Stomach (tissue), 9 donors: Measurements from ENCODE around the gene MRI1. TPM values are rescaled to one million over a fixed set of nuclear protein-coding genes. Genes with fewer than 3 reads are reported as not detected.

ENCODE experiments used
- DNase-seq, 2 donors: peaks; one replicate each; pipeline versions ENCODE4 v3.0.0 to v3.0.0-alpha.2; 2013 to 2019
- H3K27ac ChIP-seq, 5 donors: fragments of 200-600 bp in 4 of 5; sonication (generic) in 4 of 5; one replicate each; pipeline ENCODE4 v1.5.1; 2013 to 2019; ENCODE audit warnings: mild to moderate bottlenecking in 1 of 5, moderate library complexity in 1 of 5
- H3K27me3 ChIP-seq, 3 donors: fragments of 200-600 bp; sonication (generic); one replicate each; pipeline ENCODE4 v1.5.1; 2017 to 2019; ENCODE audit warnings: mixed run types in 1 of 3
- H3K36me3 ChIP-seq, 4 donors: fragments of 200-600 bp; sonication (generic); 1 replicate in 3 of 4; 2 replicates in 1 of 4; pipeline ENCODE4 v1.5.1; 2016 to 2019
- H3K4me1 ChIP-seq, 4 donors: fragments of 200-600 bp; sonication (generic); one replicate each; pipeline ENCODE4 v1.5.1; 2016 to 2019
- H3K4me3 ChIP-seq, 4 donors: fragments of 200-600 bp; sonication (generic) in 3 of 4; one replicate each; pipeline ENCODE4 v1.5.1; 2016 to 2019; ENCODE audit warnings: mild to moderate bottlenecking in 1 of 4
- H3K9me3 ChIP-seq, 4 donors: fragments of 200-600 bp; sonication (generic); one replicate each; pipeline ENCODE4 v1.5.1; 2016 to 2019
- EP300 ChIP-seq: sonication (generic); formaldehyde crosslinking; IDR thresholded peaks from one replicate; pipeline ENCODE4 v1.6.1; 2017; ENCODE audit warnings: antibody characterized with exemption
- POLR2A ChIP-seq, 4 donors: fragments of 450-650 bp; IDR thresholded peaks; one replicate each; pipeline ENCODE4 v1.6.1; 2016; ENCODE audit warnings: antibody characterized with exemption in 4 of 4, control low read depth in 2 of 4, mild to moderate bottlenecking in 1 of 4, moderate library complexity in 1 of 4
- POLR2AphosphoS5 ChIP-seq, 3 donors: sonication (generic); formaldehyde crosslinking; IDR thresholded peaks; one replicate each; pipeline ENCODE4 v1.6.1; 2016; ENCODE audit warnings: antibody characterized with exemption in 3 of 3
- WGBS, 5 donors: extraction: QIAGEN DNeasy Blood & Tissue Kit in 3 of 5; methylation state at CpG; one replicate each; pipeline versions ENCODE4 v1.1.5 to v1.1.7; 2013 to 2018; 5-methylcytosine and 5-hydroxymethylcytosine counted together
- intact Hi-C: fragments of 100-400 bp; cut with DNase I; formaldehyde crosslinking; loops from one replicate; pipeline ENCODE4 v1.15.1; 2023; ENCODE audit warnings: low total_unique reads
- polyA plus RNA-seq, 3 donors: library from polyadenylated mRNA; stranded (reverse); fragments of 200-250 nt; gene quantifications; one replicate each; pipeline ENCODE4 v1.2.3, GENCODE V29; 2013
- total RNA-seq, 5 donors: library from RNA; depleted of rRNA; stranded (reverse); fragments of >200 nt; gene quantifications; one replicate each; pipeline versions ENCODE4 v1.1.0 to v1.2.3, GENCODE V29; 2014 to 2016
- TF ChIP-seq, protein P1 (sequence below), 7 experiments: fragments of 450-650 bp in 4 of 7; fragments of 200-600 bp in 3 of 7; sonication (generic) in 3 of 7; IDR thresholded peaks; one replicate each; pipeline ENCODE4 v1.5.1; 2016 to 2019; ENCODE audit warnings: antibody characterized with exemption in 7 of 7, control low read depth in 2 of 7, mild to moderate bottlenecking in 1 of 7
- donor health status: healthy with polysubstance abuse.
- donor health status: Bipolar disorder and iron deficiency.
- donor health status: healthy.

Gene MRI1
- total and polyA plus RNA-seq, 8 donors, result 7.3 to 249 (median 36.4) TPM

DNA sequence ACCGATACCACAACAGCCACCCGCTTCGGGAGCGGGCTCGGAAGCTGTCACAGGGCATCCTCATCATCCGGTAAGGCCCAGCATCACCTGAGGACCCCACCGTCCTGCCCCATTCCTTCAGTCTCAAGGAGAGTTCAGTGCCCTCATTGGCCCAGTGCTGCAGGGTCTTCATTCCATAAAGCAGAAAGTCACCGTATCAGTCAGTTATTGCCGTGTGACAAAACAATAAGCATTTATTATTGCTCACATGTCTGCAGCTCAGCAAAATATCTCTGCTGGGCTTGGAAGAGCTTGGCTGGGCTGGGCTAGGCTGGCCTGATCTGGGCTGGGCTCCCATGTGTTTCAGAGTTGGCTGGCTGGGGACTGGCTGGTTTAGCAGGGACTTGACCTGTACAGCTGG lies 8.1 kb upstream of the MRI1 start:
- DNase-seq, result no peak
- 96 to 98% (median 97%) methylated on average over 8 to 9 of the region's 9 CpGs for WGBS, 5 donors
- Histone ChIP-seq H3K36me3 (peaks cover 85 to 100% (median 100%) of the 10 kb centered on the region in 4 donors), H3K27me3 (no peaks in the 10 kb centered on the region), H3K9me3 (no peaks in the 10 kb centered on the region), H3K4me1 (peaks cover 0 to under 1% (median under 1%) of the 10 kb centered on the region in 4 donors), H3K27ac (no peak overlapping the region), H3K4me3 (no peak overlapping the region)
- intact Hi-C loops, result no loop called here
- TF ChIP-seq POLR2A (IDR thresholded peaks at IDR 0.05) (no peak), EP300 (no peak), POLR2AphosphoS5 (IDR thresholded peaks at IDR 0.05) (no peak)
- TF ChIP-seq, protein P1, sequence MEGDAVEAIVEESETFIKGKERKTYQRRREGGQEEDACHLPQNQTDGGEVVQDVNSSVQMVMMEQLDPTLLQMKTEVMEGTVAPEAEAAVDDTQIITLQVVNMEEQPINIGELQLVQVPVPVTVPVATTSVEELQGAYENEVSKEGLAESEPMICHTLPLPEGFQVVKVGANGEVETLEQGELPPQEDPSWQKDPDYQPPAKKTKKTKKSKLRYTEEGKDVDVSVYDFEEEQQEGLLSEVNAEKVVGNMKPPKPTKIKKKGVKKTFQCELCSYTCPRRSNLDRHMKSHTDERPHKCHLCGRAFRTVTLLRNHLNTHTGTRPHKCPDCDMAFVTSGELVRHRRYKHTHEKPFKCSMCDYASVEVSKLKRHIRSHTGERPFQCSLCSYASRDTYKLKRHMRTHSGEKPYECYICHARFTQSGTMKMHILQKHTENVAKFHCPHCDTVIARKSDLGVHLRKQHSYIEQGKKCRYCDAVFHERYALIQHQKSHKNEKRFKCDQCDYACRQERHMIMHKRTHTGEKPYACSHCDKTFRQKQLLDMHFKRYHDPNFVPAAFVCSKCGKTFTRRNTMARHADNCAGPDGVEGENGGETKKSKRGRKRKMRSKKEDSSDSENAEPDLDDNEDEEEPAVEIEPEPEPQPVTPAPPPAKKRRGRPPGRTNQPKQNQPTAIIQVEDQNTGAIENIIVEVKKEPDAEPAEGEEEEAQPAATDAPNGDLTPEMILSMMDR (IDR thresholded peaks at IDR 0.05), result no peak

DNA sequence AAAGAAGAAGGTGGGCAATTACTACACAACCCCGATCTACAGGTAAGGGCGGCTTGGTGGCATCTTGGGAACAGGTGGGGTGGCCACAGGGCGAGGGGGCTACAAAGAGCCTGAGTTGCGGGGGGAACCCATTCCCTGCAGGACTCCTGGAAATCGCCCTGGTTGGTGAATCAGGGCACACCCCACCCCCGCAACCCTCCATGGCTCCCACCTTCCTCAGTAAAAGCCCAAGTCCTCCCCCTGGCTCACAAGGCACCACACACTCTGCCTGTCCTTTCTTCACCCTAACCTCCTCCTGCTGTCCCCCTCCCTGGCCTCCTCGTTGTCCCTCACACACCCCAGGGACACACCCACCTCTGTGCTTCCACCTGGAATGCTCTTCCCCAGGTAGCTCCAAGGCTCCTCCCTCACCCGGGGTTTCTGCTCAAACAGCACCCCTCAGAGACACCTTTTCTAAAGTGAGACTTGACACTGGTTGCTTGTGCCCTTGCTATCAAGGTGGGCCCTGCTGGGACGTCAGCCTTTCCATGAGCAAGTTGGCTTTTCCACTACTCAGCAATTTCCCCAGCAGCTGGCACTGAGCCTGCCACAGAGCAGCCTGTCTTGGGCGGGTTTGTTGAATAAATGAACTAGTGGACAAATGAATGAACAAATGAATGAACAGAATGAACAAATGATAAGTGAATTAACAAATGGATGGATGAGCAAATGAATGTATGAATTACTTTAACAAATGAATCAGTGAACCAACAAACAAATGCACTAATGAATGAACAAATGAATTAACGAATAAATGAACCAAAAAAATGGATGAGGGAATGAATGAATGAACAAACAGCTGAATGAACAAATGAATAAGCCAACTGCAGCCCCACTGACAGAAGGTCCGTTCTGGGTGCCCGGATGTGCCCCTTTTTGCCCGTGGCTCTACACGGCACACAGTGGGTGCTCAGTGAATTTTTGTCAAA lies 6.2 kb upstream of the MRI1 start:
- TF ChIP-seq POLR2AphosphoS5 (IDR thresholded peaks at IDR 0.05), result no peak
- no peak for TF ChIP-seq EP300
- TF ChIP-seq POLR2A (IDR thresholded peaks at IDR 0.05), result no peak
- TF ChIP-seq, protein P1 (IDR thresholded peaks at IDR 0.05), result no peak
- H3K27me3 ChIP-seq, result no peaks in the 10 kb centered on the region
- 81 to 87% (median 82%) methylated on average over 14 to 15 of the region's 15 CpGs for WGBS, 5 donors
- intact Hi-C loops, result no loop called here
- no peaks in the 10 kb centered on the region for H3K9me3 ChIP-seq
- no peak overlapping the region for H3K4me3 ChIP-seq
- peaks cover 0 to 3% (median 0%) of the 10 kb centered on the region in 4 donors for H3K4me1 ChIP-seq
- peaks cover 79 to 100% (median 100%) of the 10 kb centered on the region in 4 donors for H3K36me3 ChIP-seq
- DNase-seq, result no peak
- H3K27ac ChIP-seq, result no peak overlapping the region

DNA sequence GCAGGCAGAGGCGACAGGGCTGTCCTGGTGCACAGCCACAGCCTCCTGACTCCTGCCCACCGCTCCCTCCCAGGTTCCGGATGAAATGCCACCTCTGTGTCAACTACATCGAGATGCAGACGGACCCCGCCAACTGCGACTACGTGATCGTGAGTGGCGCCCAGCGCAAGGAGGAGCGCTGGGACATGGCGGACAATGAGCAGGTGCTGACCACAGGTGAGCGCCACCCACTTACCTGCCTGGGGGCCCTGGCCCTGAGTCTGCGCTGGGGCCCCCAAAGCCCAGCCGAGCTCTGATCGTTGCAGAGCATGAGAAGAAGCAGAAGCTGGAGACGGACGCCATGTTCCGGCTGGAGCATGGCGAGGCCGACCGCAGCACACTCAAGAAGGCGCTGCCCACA lies 5.5 kb upstream of the MRI1 start:
- H3K36me3 ChIP-seq, result peaks cover 75 to 97% (median 96%) of the 10 kb centered on the region in 4 donors

DNA sequence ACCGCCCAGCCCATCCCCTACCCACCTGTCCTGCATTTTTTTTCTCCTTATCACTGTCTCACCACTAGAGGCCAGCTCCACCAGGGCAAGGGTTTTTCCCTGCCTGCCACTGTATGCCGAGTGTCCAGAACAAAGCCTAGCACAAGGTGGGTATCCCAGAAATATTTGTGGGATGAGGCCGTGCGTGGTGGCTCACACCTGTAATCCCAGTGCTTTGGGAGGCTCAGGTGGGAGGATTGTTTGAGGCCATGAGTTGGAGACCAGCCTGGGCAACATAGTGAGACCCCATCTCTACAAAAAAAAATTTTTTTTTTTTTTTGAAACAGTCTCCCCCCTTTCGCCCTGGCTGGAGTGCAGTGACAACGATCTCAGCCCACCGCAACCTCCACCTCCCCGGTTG lies 2.9 kb upstream of the MRI1 start:
- no peak overlapping the region for H3K27ac ChIP-seq
- peaks cover 11 to 30% (median 19%) of the 10 kb centered on the region in 4 donors for H3K4me1 ChIP-seq
- WGBS, 5 donors, result 82 to 95% (median 90%) methylated on average over 8 of the region's 8 CpGs
- TF ChIP-seq, protein P1 (IDR thresholded peaks at IDR 0.05), result no peak
- TF ChIP-seq POLR2A (IDR thresholded peaks at IDR 0.05) (no peak), POLR2AphosphoS5 (IDR thresholded peaks at IDR 0.05) (no peak), EP300 (no peak)
- no peak for DNase-seq
- H3K9me3 ChIP-seq, result no peaks in the 10 kb centered on the region
- no peak overlapping the region for H3K4me3 ChIP-seq
- intact Hi-C loops, result no loop called here
- no peaks in the 10 kb centered on the region for H3K27me3 ChIP-seq
- peaks cover 53 to 70% (median 69%) of the 10 kb centered on the region in 4 donors for H3K36me3 ChIP-seq

More for the DNA sequence above, 5.5 kb upstream of the MRI1 start:
- Histone ChIP-seq H3K4me3 (no peak overlapping the region), H3K9me3 (no peaks in the 10 kb centered on the region), H3K27ac (no peak overlapping the region), H3K4me1 (peaks cover 0 to 10% (median 2%) of the 10 kb centered on the region in 4 donors), H3K27me3 (no peaks in the 10 kb centered on the region)
- TF ChIP-seq, protein P1 (IDR thresholded peaks at IDR 0.05), result no peak
- 95 to 98% (median 97%) methylated on average over 24 of the region's 24 CpGs for WGBS, 5 donors
- DNase-seq, result no peak
- intact Hi-C loops, result no loop called here
